Liver (tissue), 9 donors: ENCODE data around the gene RNPS1. TPM values are rescaled to one million over a fixed set of nuclear protein-coding genes. Genes with fewer than 3 reads are reported as not detected.

Source experiments
- DNase-seq: peaks from one replicate; pipeline ENCODE4 v3.0.0-alpha.2; 2017; ENCODE audit warnings: low spot score
- H3K27ac ChIP-seq, 2 donors: one replicate each; pipeline ENCODE4 v1.7.0; 2013; ENCODE audit warnings: inconsistent platforms in 2 of 2, low read length in 2 of 2, control low read depth in 1 of 2, low read depth in 1 of 2, mild to moderate bottlenecking in 1 of 2
- H3K27me3 ChIP-seq, 4 donors: one replicate each; pipeline versions ENCODE4 v1.6.1 to v1.7.0; 2013; ENCODE audit warnings: low read length in 3 of 4, inconsistent platforms in 1 of 4, mild to moderate bottlenecking in 1 of 4, moderate library complexity in 1 of 4; ENCODE audit not compliant: control insufficient read depth in 4 of 4, insufficient read depth in 4 of 4
- H3K36me3 ChIP-seq, 4 donors: one replicate each; pipeline versions ENCODE4 v1.6.1 to v1.7.0; 2013; ENCODE audit warnings: low read length in 3 of 4, mild to moderate bottlenecking in 3 of 4, low read depth in 1 of 4, moderate library complexity in 1 of 4; ENCODE audit not compliant: control insufficient read depth in 4 of 4, insufficient read depth in 3 of 4
- H3K4me1 ChIP-seq, 4 donors: one replicate each; pipeline versions ENCODE4 v1.6.1 to v1.7.0; 2013; ENCODE audit warnings: low read length in 3 of 4, mild to moderate bottlenecking in 3 of 4, moderate library complexity in 1 of 4; ENCODE audit not compliant: control insufficient read depth in 4 of 4, insufficient read depth in 4 of 4
- H3K4me3 ChIP-seq, 3 donors: one replicate each; pipeline versions ENCODE4 v1.6.1 to v1.7.0; 2013; ENCODE audit warnings: low read length in 3 of 3, control low read depth in 1 of 3, low read depth in 1 of 3, mild to moderate bottlenecking in 1 of 3
- H3K9ac ChIP-seq, 2 donors: one replicate each; pipeline ENCODE4 v1.7.0; 2013; ENCODE audit warnings: low read length in 2 of 2, mild to moderate bottlenecking in 2 of 2, moderate library complexity in 2 of 2, control low read depth in 1 of 2, low read depth in 1 of 2
- H3K9me3 ChIP-seq, 4 donors: one replicate each; pipeline versions ENCODE4 v1.6.1 to v1.7.0; 2013; ENCODE audit warnings: low read length in 3 of 4; ENCODE audit not compliant: control insufficient read depth in 4 of 4
- ATF3 ChIP-seq: IDR thresholded peaks from 2 replicates; pipeline ENCODE4 v1.6.1; 2016; ENCODE audit warnings: antibody characterized with exemption
- CTCF ChIP-seq: fragments of 150-350 bp; IDR thresholded peaks from 2 replicates; pipeline ENCODE4 v1.5.1; 2017; ENCODE audit warnings: improper control_type of control experiment, low read depth, low read length; ENCODE audit not compliant: missing input control
- EGR1 ChIP-seq, 2 donors: IDR thresholded peaks; 2 replicates each; pipeline ENCODE4 v1.6.1; 2016 to 2018; ENCODE audit warnings: antibody characterized with exemption in 2 of 2, low read depth in 2 of 2
- FOXA1 ChIP-seq: IDR thresholded peaks from 2 replicates; pipeline ENCODE4 v1.6.1; 2016; ENCODE audit warnings: antibody characterized with exemption
- FOXA2 ChIP-seq: IDR thresholded peaks from 2 replicates; pipeline ENCODE4 v1.6.1; 2016; ENCODE audit warnings: antibody characterized with exemption
- GABPA ChIP-seq, 2 donors: IDR thresholded peaks in 1 of 2; conservative IDR thresholded peaks in 1 of 2; 2 replicates each; pipeline ENCODE4 v1.6.1; 2016; ENCODE audit warnings: antibody characterized with exemption in 2 of 2, mild to moderate bottlenecking in 1 of 2, moderate library complexity in 1 of 2
- HNF4A ChIP-seq, 2 donors: conservative IDR thresholded peaks; 2 replicates each; pipeline ENCODE4 v1.6.1; 2016; ENCODE audit warnings: antibody characterized with exemption in 2 of 2, mild to moderate bottlenecking in 2 of 2
- HNF4G ChIP-seq: IDR thresholded peaks from 2 replicates; pipeline ENCODE4 v1.6.1; 2016; ENCODE audit warnings: antibody characterized with exemption
- JUND ChIP-seq, 2 donors: IDR thresholded peaks; 2 replicates each; pipeline ENCODE4 v1.6.1; 2016; ENCODE audit warnings: antibody characterized with exemption in 2 of 2
- MAX ChIP-seq: IDR thresholded peaks from 2 replicates; pipeline ENCODE4 v1.6.1; 2016; ENCODE audit warnings: antibody characterized with exemption
- NR2F2 ChIP-seq: IDR thresholded peaks from 2 replicates; pipeline ENCODE4 v1.6.1; 2016; ENCODE audit warnings: antibody characterized with exemption
- RAD21 ChIP-seq, 2 donors: IDR thresholded peaks; 2 replicates each; pipeline ENCODE4 v1.6.1; 2016; ENCODE audit warnings: antibody characterized with exemption in 2 of 2, mild to moderate bottlenecking in 2 of 2
- REST ChIP-seq: IDR thresholded peaks from 2 replicates; pipeline ENCODE4 v1.6.1; 2016; ENCODE audit warnings: antibody characterized with exemption, mild to moderate bottlenecking
- RXRA ChIP-seq, 2 donors: IDR thresholded peaks; 2 replicates each; pipeline ENCODE4 v1.6.1; 2017 to 2018; ENCODE audit warnings: antibody characterized with exemption in 2 of 2, mild to moderate bottlenecking in 1 of 2
- SP1 ChIP-seq: IDR thresholded peaks from 2 replicates; pipeline ENCODE4 v1.6.1; 2018; ENCODE audit warnings: antibody characterized with exemption, mild to moderate bottlenecking
- TAF1 ChIP-seq: conservative IDR thresholded peaks from 2 replicates; pipeline ENCODE4 v1.6.1; 2016; ENCODE audit warnings: antibody characterized with exemption, mild to moderate bottlenecking
- YY1 ChIP-seq: IDR thresholded peaks from 2 replicates; pipeline ENCODE4 v1.6.1; 2016; ENCODE audit warnings: antibody characterized with exemption, mild to moderate bottlenecking
- ZBTB33 ChIP-seq: IDR thresholded peaks from 2 replicates; pipeline ENCODE4 v1.6.1; 2016; ENCODE audit warnings: antibody characterized with exemption
- WGBS: extraction: QIAGEN DNeasy Blood & Tissue Kit; methylation state at CpG from one replicate; pipeline ENCODE4 v1.1.7; 2013; 5-methylcytosine and 5-hydroxymethylcytosine counted together
- polyA plus RNA-seq, 2 donors: library from polyadenylated mRNA; stranded (reverse) in 1 of 2; unstranded in 1 of 2; fragments of 200-250 nt in 1 of 2; fragments of >200 nt in 1 of 2; fragmentation: Nextera tagmentation in 1 of 2; extraction: Ambion mirVana in 1 of 2; gene quantifications; one replicate each; pipeline versions ENCODE4 v1.2.1 to v1.2.3, GENCODE V29; 2013 to 2015
- total RNA-seq, 2 donors: library from RNA; depleted of rRNA; stranded (reverse); fragments of >200 nt; gene quantifications; one replicate each; pipeline ENCODE4 v1.2.3, GENCODE V29; 2014
- donor health status: healthy.
- donor health status: healthy.
- donor health status: healthy.
- donor health status: healthy.
- donor health status: healthy.

Gene RNPS1
- total and polyA plus RNA-seq, 4 donors = 31.3 to 38.2 (median 36.7) TPM

- TF ChIP-seq RXRA (IDR thresholded peaks at IDR 0.05) (peak; percentile 42), ZBTB33 (no peak), YY1 (peak; percentile 99), FOXA1 (peak; percentile 74), JUND (IDR thresholded peaks at IDR 0.05) (peak in 1 of 2 donors; percentile 14), EGR1 (IDR thresholded peaks at IDR 0.05; ENCODE audit: low read depth in 2 of 2) (no peak), NR2F2 (no peak), FOXA2 (no peak), GABPA (IDR thresholded peaks at IDR 0.05 in 1 of 2, conservative IDR thresholded peaks at IDR 0.05 in 1 of 2) (peak in 1 of 2 donors; percentile 77), MAX (no peak), HNF4G (no peak), HNF4A (conservative IDR thresholded peaks at IDR 0.05) (peak in 1 of 2 donors; percentile 42), CTCF (no peak), RAD21 (IDR thresholded peaks at IDR 0.05) (no peak), SP1 (peak; percentile 88), TAF1 (no peak), REST (peak; percentile 45), ATF3 (no peak)
- Histone ChIP-seq H3K27ac (peak within 1 kb of the TSS; percentile 65 to 76), H3K4me3 (peak within 1 kb of the TSS; percentile 67 to 81 (median 72)), H3K9ac (peak within 1 kb of the TSS; percentile 65 to 92), H3K9me3 (no peaks in the 10 kb centered on the region), H3K4me1 (peaks cover 10 to 33% (median 27%) of the 10 kb centered on the region in 4 donors), H3K36me3 (peaks cover 0 to 4% (median 0%) of the 10 kb centered on the region in 4 donors), H3K27me3 (no peaks in the 10 kb centered on the region)
- DNase-seq = peak; percentile 99
- under 1% methylated on average over 82 of the region's 82 CpGs for WGBS
Observed at GRCh38 chr16:2223221-2223941, 44.5 kb downstream of the RNPS1 start, which contains the start of gene E4F1. Gene E4F1, plus strand, starts transcription at chr16:2223591. Its CDS starts 23 bp downstream, at chr16:2223614.
